BE2C (cell line): ENCODE results near the gene LHPP.

Experiments
- DNase-seq: peaks from one replicate; pipeline ENCODE4 v3.0.0-alpha.2; 2020
- H3K27me3 ChIP-seq: fragments of 250-450 bp; sonication (Bioruptor Pico); 2 replicates; pipeline ENCODE4 v1.5.1; 2020; ENCODE audit warnings: mild to moderate bottlenecking
- H3K36me3 ChIP-seq: fragments of 250-450 bp; sonication (Bioruptor Pico); 2 replicates; pipeline ENCODE4 v1.5.1; 2020; ENCODE audit warnings: mild to moderate bottlenecking
- H3K4me1 ChIP-seq: fragments of 250-450 bp; sonication (Bioruptor Pico); 2 replicates; pipeline ENCODE4 v1.5.1; 2020
- H3K4me3 ChIP-seq: 2 replicates; pipeline ENCODE4 v1.5.1; 2011; ENCODE audit warnings: low read depth, low read length
- H3K9me3 ChIP-seq: fragments of 250-450 bp; sonication (Bioruptor Pico); 2 replicates; pipeline ENCODE4 v1.5.1; 2020
- TF ChIP-seq, protein P1 (sequence below): IDR thresholded peaks from 2 replicates; pipeline ENCODE4 v1.5.1; 2012; ENCODE audit warnings: mild to moderate bottlenecking, low read depth, low read length

Gene LHPP

DNA sequence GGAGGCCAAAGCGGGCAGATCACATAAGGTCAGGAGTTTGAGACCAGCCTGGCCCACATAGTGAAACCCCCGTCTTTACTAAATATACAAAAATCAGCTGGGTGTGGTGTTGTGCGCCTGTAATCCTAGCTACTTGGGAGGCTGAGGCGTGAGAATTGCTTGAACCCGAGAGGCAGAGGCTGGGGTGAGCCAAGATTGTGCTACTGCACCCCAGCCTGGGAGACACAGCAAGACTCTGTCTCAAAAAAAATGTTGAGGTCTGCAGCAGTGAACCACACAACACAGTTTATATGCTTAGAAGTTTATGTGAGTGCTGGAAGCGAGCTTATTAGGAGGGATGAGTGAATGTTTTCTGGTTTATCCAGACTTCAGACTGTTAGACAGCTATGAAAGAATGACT is 10.4 kb downstream of the LHPP start:
- Histone ChIP-seq H3K4me3 (no peak overlapping the region), H3K4me1 (no peaks in the 10 kb centered on the region), H3K27me3 (no peaks in the 10 kb centered on the region), H3K9me3 (no peaks in the 10 kb centered on the region), H3K36me3 (no peaks in the 10 kb centered on the region)
- no peak for DNase-seq
- TF ChIP-seq, protein P1, sequence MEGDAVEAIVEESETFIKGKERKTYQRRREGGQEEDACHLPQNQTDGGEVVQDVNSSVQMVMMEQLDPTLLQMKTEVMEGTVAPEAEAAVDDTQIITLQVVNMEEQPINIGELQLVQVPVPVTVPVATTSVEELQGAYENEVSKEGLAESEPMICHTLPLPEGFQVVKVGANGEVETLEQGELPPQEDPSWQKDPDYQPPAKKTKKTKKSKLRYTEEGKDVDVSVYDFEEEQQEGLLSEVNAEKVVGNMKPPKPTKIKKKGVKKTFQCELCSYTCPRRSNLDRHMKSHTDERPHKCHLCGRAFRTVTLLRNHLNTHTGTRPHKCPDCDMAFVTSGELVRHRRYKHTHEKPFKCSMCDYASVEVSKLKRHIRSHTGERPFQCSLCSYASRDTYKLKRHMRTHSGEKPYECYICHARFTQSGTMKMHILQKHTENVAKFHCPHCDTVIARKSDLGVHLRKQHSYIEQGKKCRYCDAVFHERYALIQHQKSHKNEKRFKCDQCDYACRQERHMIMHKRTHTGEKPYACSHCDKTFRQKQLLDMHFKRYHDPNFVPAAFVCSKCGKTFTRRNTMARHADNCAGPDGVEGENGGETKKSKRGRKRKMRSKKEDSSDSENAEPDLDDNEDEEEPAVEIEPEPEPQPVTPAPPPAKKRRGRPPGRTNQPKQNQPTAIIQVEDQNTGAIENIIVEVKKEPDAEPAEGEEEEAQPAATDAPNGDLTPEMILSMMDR = no peak

DNA sequence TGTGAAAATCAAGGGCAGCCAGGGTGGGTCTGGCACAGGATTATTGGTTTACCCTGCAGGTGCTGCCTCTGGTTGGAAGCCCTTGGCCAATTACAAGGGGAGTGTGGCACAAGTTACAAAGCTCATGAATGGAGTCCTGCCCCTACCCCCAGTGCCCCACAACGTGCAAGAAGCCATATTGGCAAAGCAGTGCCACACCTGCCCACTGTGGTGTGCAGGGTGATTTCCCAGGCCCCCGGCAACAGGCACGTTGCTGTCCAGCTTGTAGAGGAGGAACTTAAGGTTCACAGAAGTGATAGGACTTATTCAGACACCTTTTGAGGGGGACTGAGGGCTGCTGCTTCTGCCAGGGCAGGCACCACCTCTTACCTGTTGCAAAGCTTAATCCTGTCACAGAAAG is 11.4 kb downstream of the LHPP start:
- Histone ChIP-seq H3K9me3 (no peaks in the 10 kb centered on the region), H3K4me1 (no peaks in the 10 kb centered on the region)

DNA sequence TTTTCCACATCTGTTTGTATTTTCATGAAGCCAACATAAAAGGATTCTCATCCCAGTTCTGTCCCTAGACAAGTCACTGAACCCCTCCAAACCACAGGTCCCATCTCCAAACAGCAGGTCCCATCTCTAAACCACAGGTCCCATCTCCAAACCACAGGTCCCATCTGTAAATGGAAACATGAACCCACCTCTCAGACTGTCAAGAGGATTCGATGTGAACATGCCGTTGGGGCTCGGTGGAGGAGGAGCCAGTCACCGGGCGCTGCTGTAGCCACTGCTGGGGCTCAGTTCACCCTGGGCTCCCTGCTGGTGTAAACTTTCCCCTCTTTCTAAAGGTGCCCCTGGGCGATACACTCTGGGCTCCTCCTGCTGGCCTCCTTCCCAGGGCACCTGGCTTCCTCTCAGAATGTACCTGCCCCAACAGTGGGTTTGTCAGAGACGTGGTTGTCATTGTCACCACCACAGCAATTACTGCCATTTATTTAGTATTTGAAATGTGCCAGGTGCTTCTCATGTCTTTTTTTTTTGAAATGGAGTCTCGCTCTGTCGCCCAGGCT is 13.0 kb downstream of the LHPP start:
- Histone ChIP-seq H3K27me3 (no peaks in the 10 kb centered on the region), H3K36me3 (no peaks in the 10 kb centered on the region), H3K9me3 (no peaks in the 10 kb centered on the region), H3K4me3 (no peak overlapping the region), H3K4me1 (no peaks in the 10 kb centered on the region)
- DNase-seq = no peak
- TF ChIP-seq, protein P1 = no peak

More for the DNA sequence above, 11.4 kb downstream of the LHPP start:
- DNase-seq = no peak
- Histone ChIP-seq H3K27me3 (no peaks in the 10 kb centered on the region), H3K4me3 (no peak overlapping the region), H3K36me3 (no peaks in the 10 kb centered on the region)
- TF ChIP-seq, protein P1 = no peak

DNA sequence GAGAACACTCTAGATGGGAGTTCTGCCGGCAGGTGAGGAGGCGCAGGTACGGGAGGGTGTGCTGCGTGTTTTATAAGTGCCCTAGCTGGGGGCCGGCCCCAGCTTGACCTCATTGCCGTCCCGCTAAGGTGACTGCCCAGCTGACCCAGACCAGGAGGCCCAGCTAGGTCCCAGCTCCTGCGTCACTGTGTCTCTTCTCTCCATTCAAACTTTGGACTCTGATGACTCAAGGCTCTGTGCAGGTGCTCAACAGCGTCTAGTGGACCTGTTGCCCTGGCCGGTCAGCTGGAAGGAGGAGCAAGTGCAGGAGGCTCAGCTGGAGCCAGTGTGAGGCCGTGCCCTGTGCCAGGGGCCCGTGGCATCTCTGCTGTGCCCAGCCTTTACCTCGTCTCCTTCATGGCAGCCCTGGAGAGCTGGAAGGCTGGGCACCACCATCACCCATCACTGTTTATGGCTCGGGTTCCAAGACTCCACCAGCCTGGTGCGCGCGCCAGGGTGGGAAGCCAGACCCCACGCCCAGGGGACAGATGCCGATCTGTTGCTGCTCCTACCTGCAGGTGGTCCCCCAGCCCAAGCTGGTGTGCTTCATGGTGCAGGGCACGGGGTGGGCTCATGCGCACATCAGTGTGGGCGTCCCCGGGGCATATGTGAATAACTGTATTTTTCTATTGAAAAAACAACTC is 14.6 kb downstream of the LHPP start:
- no peaks in the 10 kb centered on the region for H3K4me1 ChIP-seq
- H3K36me3 ChIP-seq = no peaks in the 10 kb centered on the region
- no peak for DNase-seq
- TF ChIP-seq, protein P1 = no peak
- no peak overlapping the region for H3K4me3 ChIP-seq
- no peaks in the 10 kb centered on the region for H3K27me3 ChIP-seq
- H3K9me3 ChIP-seq = no peaks in the 10 kb centered on the region

DNA sequence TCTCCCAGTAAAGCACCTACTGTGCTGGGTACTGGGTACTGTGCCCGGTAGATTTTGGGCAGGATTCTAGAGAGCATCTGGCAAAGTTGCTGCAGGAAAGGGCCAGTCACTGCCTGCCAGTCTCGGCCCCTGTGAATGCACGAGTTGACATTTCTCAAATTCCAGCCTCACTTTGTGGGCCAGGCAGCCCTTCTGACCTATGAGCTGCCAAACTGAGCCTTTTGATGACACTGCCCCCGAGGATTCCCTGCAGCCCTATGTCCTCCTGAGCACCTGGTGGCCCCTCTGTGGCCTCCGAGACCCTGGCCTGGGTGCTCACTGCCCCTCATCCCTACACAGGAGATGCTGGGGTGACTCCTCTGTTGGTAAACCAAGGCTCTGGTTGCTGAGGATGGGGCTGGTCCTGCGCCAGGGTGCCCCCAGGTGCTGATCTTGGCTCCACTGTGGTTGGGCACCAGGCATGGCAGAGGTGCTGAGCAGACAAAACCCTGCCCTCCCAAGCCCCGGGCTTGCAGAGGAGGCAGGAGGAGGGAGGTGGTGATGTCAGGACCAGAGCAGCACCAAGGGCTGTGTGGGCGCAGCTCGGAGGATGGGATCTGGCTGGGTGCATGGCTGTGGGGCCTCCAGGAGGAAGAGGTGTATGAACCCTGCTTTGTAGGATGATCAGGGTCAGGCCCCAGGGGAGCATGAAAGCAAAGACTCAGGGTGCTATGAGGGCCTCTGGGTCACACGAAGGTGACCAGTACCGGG is 16.2 kb downstream of the LHPP start:
- Histone ChIP-seq H3K27me3 (no peaks in the 10 kb centered on the region), H3K36me3 (no peaks in the 10 kb centered on the region), H3K4me3 (no peak overlapping the region), H3K9me3 (no peaks in the 10 kb centered on the region), H3K4me1 (no peaks in the 10 kb centered on the region)
- TF ChIP-seq, protein P1 = no peak
- DNase-seq = no peak

DNA sequence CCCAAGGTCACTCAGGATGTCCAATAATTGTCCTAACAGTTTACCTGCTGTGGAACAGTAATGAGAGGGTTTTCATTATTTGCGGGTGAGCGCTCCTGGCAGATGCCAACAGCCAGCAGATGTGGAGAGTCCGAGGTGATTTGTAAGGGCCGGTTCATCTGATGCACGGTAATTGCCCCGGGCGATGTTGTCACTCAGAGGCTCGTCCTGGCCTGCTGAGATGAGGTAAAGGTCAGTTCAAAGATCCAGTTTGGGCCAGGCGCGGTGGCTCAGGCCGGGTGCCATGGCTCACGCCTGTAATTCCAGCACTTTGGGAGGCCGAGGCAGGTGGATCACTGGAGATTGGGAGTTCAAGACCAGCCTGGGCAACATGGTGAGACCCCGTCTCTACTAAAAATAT is 16.9 kb downstream of the LHPP start:
- no peaks in the 10 kb centered on the region for H3K27me3 ChIP-seq
- TF ChIP-seq, protein P1 = no peak
- DNase-seq = no peak

More for the DNA sequence above, 16.9 kb downstream of the LHPP start:
- Histone ChIP-seq H3K9me3 (no peaks in the 10 kb centered on the region), H3K36me3 (no peaks in the 10 kb centered on the region), H3K4me3 (no peak overlapping the region), H3K4me1 (no peaks in the 10 kb centered on the region)
